Left kidney (tissue), 2 donors: ENCODE results near the gene ZNF385C. TPM values are rescaled to one million over a fixed set of nuclear protein-coding genes. Genes with fewer than 3 reads are reported as not detected.

Experiments
- DNase-seq: peaks from one replicate; pipeline ENCODE4 v3.0.0-alpha.2; 2013
- polyA plus RNA-seq: library from polyadenylated mRNA; unstranded; fragments of 120-200 nt; gene quantifications from one replicate; pipeline ENCODE4 v1.2.1, GENCODE V29; 2013; ENCODE audit not compliant: insufficient read length

The ZNF385C gene
- polyA plus RNA-seq, 1 donor = 9.6 TPM

DNA sequence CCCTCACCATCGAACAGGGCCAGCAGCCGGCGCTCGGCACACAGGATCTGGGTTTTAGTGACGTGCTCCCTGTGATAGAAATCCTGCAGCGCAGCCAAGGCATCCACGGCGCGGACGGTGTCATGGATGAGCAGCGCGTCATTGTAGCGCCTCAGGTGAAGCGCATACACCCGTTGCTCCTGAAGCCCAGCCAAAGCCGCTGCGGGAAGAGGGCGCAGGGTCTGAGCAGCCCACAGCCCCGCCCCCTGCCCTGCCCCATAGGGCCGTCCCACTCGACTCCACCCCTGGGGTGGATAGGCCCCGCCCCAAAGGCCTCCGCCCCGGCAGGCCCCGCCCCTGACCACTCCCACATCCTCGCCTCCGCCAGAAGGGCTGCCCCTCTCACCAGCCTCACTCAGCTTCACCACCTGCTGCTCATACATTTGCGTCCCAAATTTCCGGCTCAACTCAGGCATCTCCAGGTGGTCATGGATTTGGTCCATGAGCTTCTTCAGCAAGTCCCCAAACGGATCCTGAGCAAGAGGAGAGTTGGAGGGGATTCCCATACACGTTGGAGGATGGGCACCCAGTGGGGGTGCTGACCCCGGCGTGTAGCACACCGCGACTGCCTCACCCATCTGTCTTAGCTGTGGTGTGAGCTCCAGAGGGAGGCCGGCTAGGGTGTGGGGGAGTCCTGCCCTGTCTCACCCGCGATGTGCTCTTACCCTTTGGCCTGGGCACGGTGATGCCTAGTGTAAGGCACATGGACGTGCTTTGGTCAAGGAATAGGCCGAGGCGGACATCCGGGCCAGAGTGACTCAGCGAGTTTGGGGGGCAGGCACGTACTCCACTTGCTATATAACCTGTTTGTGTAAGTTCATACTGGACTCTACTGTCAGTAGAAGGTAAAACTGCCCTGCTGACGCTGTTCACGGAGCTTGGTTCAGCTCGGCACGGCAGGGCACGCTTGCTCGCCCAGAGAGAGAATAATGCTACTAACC lies 9.6 kb upstream of the ZNF385C start:
- DNase-seq = peak; percentile 73

DNA sequence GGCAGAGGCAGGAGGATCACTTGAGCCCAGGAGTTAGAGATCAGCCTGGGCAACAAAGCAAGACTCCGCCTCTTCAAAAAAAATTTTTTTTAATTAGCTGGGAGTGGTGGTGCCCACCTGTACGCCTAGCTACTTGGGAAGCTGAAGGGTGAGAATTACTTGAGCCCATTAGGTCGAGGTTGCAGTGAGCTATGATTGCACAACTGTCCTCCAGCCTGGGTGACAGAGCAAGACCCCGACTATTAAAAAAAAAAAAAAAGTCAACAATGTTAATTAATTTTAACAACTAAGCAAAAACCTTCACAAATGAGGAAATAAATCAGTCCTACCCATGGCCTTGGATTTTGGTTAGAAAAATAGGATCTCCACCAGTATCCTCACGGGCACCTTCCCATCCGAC lies 8.9 kb upstream of the ZNF385C start:
- DNase-seq = no peak

DNA sequence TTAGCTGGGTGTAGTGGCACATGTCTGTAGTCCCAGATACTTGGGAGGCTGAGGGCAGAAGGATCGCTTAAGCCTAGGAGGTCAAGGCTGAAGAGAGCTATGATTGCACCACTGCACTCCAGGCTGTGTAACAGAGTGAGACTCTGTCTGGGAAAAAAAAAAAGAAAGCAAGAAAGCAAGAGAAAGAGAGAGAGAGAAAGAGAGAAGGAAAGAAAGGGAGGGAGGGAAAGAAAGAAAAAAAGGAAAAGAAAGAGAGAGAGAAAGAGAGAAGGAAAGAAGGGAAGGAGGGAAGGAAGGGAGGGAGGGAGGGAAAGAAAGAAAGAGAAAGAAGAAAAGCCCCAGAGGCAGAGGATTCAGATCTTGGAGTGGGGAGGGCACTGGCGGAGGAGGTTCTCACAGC lies 7.7 kb upstream of the ZNF385C start:
- DNase-seq = no peak

- no peak for DNase-seq
Observed at GRCh38 chr17:42104264-42104663, 6.0 kb upstream of the ZNF385C start.

GRCh38 chr17:42103221-42103954 lies 5.1 kb upstream of the ZNF385C start:
- DNase-seq = no peak

GRCh38 chr17:42101513-42102292 lies 3.4 kb upstream of the ZNF385C start:
- no peak for DNase-seq

- no peak for DNase-seq
Observed at GRCh38 chr17:42098730-42099399, 592 bp upstream of the ZNF385C start.

DNA sequence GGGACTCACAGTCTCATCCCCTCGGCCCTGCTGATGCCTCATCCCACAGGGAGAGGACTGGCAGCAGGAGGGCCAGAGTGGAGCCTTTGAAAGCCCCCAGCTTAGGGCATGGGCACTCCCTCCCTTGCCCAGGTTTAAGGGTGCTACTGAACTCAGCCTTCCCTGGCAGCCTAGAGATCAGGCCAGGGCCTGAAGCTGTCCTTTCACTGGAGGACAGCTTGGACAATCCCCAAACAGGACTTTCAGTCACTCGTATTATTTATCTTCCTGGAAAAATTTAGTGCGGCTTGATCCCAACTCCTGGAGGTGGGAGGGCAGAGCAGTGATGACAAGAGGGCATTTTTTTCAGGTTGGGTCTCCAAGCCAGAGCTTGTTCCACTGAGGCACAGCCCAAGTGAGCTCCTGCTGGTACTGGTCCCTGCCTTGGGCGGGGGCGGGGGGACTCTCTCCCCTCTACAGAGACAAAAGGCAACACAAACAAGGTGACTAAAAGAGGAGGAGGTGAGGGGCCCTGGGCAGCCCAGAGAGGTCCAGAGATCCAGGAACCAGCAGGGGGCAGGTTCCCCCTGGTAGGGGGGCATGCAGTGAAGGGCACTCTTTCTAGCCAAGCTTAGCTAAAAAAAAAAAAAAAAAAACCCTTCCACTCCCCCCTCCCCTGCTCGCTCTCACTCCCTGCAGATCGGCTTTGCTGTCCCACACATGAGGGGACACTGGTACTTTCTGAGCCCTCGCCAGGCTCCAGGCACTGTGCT lies 1.7 kb downstream of the ZNF385C start:
- DNase-seq = no peak

- no peak for DNase-seq
Observed at GRCh38 chr17:42094375-42095069, 3.8 kb downstream of the ZNF385C start.

GRCh38 chr17:42092939-42093338 lies 5.3 kb downstream of the ZNF385C start:
- no peak for DNase-seq

- DNase-seq = no peak
Observed at GRCh38 chr17:42090964-42091790, 7.1 kb downstream of the ZNF385C start.

- no peak for DNase-seq
Observed at GRCh38 chr17:42088736-42089135, 9.5 kb downstream of the ZNF385C start.

- no peak for DNase-seq
Observed at GRCh38 chr17:42087736-42088705, 10.3 kb downstream of the ZNF385C start.

DNA sequence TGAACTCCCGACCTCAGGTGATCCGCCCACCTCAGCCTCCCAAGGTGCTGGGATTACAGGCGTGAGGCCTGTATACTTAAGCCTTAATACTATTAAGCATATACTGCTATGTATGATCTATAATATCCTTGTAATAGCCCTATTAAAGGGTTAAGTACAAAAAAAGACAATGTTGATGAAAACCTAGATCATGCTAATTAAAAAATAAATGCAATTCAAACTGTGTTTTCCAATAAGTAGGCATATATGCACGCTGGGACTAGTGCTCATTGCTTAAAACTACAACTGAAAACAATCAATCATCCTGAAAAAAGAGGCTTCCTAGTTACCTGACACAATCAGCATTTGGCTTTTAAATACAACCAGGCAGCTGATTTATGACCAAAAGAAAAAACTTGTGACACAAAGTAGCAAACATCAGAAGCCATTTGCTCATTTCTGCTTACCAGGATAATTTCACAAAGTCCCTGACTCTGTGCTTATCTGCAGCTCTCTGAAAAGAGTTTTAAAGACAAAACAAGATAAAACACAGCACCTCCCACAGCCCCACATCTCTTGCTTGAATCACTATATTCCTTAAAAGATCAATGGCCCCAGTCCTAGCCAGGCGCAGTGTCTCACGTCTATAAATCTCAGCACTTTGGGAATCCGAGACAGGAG lies 11.1 kb downstream of the ZNF385C start:
- DNase-seq = no peak

- no peak for DNase-seq
Observed at GRCh38 chr17:42081516-42082129, 16.6 kb downstream of the ZNF385C start.

DNA sequence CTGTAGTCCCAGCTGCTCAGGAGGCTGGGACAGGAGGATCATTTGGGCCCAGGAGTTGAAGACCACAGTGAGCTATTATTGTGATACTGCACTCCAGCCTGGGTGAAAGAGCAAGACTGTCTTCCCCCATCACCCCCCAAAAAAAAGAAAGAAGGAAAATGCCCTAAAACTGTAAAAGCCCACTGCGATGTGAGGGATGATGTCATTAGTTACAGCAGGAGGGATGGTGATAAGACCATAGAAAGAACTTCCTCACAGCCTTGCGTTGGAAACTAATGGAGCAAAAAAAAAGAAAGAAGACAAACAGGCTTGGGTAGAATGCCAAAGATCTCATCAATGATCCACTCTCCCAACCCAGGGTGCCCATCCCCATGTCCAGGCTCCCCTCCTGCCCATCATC lies 18.7 kb downstream of the ZNF385C start:
- DNase-seq = no peak

DNA sequence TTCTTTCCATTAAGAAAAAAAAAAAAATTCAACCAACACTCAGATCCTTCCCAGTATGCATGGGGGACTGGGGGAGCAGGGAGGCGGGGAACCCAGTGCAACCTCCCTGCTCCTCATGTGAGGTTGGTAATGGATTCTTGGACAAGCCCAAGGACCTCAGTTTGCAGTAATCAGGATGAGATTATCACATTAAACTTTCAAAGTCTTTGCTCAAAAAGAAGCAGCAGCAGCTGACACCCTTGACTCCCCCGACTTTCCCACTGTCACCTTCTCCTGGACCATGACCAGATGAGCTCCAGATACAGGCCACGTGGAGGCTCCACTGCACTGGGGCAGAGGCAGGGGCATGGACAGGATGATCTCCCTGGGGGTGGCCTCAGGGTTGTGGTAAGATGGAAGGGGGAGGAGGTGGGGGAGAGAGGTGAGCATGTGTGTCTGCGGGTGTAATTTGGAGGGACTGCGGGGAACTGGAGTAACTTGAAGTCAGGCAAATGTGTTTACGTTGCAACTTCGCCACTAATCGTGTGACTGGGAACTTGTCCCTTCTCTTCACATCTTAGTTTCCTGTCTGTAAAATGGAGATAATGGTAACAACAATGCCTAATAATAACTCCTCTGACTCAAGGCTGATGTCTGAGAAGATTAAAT lies 19.8 kb downstream of the ZNF385C start:
- no peak for DNase-seq
